Activated CD4-positive, alpha-beta T cell treated with anti-CD3 and anti-CD28 coated beads, Interleukin-2, amount 50 U/mL, for 4 hours (primary cell): ENCODE data around the gene C11orf42.

Experiments used
- DNase-seq, 2 experiments: peaks; one replicate each; pipeline ENCODE4 v3.0.0-alpha.2; 2020

C11orf42 gene

DNA sequence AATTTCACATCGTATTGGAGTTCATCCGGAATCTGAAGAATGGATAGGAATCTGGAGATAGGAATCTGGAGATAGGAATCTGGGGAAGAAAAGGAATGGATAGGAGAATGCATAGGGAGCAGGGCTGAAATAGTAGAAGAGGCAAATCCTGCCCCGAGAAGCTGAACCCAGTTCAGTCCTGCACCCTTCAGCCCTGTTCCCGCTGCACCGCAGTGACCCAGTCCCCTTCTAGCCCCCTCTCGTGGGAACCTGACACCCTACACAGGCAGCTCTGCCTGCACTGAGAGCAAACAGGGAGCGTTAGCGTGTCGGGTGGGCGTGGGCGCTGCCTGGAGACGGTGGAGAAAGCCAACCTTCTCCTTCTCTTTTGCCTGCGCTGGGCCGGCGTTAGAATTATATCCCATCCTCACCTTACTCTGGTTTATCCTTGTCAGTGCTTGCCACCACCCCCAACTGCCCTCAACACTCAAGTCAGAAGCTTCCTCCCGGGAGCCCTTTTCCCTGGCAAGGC is 53.3 kb downstream of the C11orf42 start:
- no peak for DNase-seq

DNA sequence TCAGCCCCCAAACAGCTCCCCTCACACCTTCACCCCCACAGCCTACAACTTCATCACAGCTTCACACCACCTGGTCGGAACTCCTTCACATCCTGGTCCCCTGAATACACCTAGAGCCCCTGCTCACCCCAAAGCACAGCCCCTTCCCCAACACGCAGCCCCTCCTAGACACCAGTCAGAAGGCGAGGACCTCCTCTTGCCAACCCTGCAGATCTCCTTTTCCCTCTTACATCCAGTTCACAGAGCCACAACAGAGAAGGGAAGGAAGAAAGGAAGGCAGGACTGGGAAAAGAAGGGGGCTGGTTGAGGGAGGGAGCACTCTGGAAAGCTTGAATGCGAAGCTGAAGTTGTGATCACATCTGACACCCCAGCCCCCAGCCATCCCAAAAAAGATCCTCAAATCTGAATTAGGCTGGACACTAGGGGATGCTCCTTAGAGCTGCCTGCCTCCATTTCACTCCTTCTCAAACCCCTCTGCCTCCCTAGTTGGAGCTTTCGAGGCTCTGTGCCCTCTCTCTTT is 54.9 kb downstream of the C11orf42 start:
- DNase-seq, result no peak
